ENCODE data around the gene SLC22A2. TPM values are rescaled to one million over a fixed set of nuclear protein-coding genes. Genes with fewer than 3 reads are reported as not detected.
A peak's percentile ranks its signal among the peaks of the same experiment; 100 is the strongest.

SLC22A2 gene
- total and polyA plus RNA-seq, 2 of the 13 experiments (the other 11 are each of a cell fraction or from before 2014, with no cell fraction given): not detected

DNA sequence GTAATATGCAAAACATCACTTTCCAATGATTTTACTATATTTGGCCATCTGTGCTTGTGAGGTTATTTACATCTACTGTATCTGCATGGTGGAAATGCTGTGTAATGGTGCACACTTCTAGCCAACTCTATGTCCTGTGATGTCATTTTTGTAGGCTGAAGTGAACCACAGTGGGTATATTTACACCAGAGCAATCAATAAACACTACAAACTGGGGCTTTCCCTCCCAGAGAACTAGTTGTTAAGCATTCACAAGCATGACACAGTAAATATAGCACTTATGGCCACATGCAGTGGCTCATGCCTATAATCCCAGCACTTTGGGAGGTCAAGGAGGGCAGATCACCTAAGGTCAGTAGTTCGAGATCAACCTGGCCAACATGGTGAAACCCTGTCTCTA is 4.9 kb downstream of the SLC22A2 start (continued):
- TF ChIP-seq DNMT1 (CRISPR knock-in tag; IDR thresholded peaks at IDR 0.05) (no peak), NFE2 (CRISPR knock-in tag; IDR thresholded peaks at IDR 0.05) (no peak), GZF1 (CRISPR knock-in tag; IDR thresholded peaks at IDR 0.05) (no peak), FOXC1 (CRISPR knock-in tag; IDR thresholded peaks at IDR 0.05; ENCODE audit: borderline replicate concordance) (no peak), ZBTB3 (CRISPR knock-in tag; IDR thresholded peaks at IDR 0.05; ENCODE audit: borderline replicate concordance, low read depth) (no peak), KAT2B (IDR thresholded peaks at IDR 0.05; ENCODE audit: borderline replicate concordance, low read depth, low read length) (0 out of 2 replicates have a peak, but pooled peaks have one; percentile 28), KDM2A (CRISPR knock-in tag; IDR thresholded peaks at IDR 0.05; ENCODE audit: borderline replicate concordance, low read depth) (no peak)
- TF ChIP-seq, protein P1, sequence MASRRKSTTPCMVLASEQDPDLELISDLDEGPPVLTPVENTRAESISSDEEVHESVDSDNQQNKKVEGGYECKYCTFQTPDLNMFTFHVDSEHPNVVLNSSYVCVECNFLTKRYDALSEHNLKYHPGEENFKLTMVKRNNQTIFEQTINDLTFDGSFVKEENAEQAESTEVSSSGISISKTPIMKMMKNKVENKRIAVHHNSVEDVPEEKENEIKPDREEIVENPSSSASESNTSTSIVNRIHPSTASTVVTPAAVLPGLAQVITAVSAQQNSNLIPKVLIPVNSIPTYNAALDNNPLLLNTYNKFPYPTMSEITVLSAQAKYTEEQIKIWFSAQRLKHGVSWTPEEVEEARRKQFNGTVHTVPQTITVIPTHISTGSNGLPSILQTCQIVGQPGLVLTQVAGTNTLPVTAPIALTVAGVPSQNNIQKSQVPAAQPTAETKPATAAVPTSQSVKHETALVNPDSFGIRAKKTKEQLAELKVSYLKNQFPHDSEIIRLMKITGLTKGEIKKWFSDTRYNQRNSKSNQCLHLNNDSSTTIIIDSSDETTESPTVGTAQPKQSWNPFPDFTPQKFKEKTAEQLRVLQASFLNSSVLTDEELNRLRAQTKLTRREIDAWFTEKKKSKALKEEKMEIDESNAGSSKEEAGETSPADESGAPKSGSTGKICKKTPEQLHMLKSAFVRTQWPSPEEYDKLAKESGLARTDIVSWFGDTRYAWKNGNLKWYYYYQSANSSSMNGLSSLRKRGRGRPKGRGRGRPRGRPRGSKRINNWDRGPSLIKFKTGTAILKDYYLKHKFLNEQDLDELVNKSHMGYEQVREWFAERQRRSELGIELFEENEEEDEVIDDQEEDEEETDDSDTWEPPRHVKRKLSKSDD (CRISPR knock-in tag; IDR thresholded peaks at IDR 0.05; ENCODE audit: low read depth): no peak
- TF ChIP-seq, protein P2, sequence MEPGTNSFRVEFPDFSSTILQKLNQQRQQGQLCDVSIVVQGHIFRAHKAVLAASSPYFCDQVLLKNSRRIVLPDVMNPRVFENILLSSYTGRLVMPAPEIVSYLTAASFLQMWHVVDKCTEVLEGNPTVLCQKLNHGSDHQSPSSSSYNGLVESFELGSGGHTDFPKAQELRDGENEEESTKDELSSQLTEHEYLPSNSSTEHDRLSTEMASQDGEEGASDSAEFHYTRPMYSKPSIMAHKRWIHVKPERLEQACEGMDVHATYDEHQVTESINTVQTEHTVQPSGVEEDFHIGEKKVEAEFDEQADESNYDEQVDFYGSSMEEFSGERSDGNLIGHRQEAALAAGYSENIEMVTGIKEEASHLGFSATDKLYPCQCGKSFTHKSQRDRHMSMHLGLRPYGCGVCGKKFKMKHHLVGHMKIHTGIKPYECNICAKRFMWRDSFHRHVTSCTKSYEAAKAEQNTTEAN (CRISPR knock-in tag; conservative IDR thresholded peaks at IDR 0.05): no peak
- TF ChIP-seq, protein P3, sequence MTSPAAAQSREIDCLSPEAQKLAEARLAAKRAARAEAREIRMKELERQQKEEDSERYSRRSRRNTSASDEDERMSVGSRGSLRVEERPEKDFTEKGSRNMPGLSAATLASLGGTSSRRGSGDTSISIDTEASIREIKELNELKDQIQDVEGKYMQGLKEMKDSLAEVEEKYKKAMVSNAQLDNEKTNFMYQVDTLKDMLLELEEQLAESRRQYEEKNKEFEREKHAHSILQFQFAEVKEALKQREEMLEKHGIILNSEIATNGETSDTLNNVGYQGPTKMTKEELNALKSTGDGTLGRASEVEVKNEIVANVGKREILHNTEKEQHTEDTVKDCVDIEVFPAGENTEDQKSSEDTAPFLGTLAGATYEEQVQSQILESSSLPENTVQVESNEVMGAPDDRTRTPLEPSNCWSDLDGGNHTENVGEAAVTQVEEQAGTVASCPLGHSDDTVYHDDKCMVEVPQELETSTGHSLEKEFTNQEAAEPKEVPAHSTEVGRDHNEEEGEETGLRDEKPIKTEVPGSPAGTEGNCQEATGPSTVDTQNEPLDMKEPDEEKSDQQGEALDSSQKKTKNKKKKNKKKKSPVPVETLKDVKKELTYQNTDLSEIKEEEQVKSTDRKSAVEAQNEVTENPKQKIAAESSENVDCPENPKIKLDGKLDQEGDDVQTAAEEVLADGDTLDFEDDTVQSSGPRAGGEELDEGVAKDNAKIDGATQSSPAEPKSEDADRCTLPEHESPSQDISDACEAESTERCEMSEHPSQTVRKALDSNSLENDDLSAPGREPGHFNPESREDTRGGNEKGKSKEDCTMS (CRISPR knock-in tag; conservative IDR thresholded peaks at IDR 0.05): no peak
- TF ChIP-seq, protein P4, sequence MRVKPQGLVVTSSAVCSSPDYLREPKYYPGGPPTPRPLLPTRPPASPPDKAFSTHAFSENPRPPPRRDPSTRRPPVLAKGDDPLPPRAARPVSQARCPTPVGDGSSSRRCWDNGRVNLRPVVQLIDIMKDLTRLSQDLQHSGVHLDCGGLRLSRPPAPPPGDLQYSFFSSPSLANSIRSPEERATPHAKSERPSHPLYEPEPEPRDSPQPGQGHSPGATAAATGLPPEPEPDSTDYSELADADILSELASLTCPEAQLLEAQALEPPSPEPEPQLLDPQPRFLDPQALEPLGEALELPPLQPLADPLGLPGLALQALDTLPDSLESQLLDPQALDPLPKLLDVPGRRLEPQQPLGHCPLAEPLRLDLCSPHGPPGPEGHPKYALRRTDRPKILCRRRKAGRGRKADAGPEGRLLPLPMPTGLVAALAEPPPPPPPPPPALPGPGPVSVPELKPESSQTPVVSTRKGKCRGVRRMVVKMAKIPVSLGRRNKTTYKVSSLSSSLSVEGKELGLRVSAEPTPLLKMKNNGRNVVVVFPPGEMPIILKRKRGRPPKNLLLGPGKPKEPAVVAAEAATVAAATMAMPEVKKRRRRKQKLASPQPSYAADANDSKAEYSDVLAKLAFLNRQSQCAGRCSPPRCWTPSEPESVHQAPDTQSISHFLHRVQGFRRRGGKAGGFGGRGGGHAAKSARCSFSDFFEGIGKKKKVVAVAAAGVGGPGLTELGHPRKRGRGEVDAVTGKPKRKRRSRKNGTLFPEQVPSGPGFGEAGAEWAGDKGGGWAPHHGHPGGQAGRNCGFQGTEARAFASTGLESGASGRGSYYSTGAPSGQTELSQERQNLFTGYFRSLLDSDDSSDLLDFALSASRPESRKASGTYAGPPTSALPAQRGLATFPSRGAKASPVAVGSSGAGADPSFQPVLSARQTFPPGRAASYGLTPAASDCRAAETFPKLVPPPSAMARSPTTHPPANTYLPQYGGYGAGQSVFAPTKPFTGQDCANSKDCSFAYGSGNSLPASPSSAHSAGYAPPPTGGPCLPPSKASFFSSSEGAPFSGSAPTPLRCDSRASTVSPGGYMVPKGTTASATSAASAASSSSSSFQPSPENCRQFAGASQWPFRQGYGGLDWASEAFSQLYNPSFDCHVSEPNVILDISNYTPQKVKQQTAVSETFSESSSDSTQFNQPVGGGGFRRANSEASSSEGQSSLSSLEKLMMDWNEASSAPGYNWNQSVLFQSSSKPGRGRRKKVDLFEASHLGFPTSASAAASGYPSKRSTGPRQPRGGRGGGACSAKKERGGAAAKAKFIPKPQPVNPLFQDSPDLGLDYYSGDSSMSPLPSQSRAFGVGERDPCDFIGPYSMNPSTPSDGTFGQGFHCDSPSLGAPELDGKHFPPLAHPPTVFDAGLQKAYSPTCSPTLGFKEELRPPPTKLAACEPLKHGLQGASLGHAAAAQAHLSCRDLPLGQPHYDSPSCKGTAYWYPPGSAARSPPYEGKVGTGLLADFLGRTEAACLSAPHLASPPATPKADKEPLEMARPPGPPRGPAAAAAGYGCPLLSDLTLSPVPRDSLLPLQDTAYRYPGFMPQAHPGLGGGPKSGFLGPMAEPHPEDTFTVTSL (CRISPR knock-in tag; IDR thresholded peaks at IDR 0.05; ENCODE audit: borderline replicate concordance): no peak
- TF ChIP-seq, protein P5, sequence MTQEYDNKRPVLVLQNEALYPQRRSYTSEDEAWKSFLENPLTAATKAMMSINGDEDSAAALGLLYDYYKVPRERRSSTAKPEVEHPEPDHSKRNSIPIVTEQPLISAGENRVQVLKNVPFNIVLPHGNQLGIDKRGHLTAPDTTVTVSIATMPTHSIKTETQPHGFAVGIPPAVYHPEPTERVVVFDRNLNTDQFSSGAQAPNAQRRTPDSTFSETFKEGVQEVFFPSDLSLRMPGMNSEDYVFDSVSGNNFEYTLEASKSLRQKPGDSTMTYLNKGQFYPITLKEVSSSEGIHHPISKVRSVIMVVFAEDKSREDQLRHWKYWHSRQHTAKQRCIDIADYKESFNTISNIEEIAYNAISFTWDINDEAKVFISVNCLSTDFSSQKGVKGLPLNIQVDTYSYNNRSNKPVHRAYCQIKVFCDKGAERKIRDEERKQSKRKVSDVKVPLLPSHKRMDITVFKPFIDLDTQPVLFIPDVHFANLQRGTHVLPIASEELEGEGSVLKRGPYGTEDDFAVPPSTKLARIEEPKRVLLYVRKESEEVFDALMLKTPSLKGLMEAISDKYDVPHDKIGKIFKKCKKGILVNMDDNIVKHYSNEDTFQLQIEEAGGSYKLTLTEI (CRISPR knock-in tag; conservative IDR thresholded peaks at IDR 0.05): no peak
- TF ChIP-seq, protein P6, sequence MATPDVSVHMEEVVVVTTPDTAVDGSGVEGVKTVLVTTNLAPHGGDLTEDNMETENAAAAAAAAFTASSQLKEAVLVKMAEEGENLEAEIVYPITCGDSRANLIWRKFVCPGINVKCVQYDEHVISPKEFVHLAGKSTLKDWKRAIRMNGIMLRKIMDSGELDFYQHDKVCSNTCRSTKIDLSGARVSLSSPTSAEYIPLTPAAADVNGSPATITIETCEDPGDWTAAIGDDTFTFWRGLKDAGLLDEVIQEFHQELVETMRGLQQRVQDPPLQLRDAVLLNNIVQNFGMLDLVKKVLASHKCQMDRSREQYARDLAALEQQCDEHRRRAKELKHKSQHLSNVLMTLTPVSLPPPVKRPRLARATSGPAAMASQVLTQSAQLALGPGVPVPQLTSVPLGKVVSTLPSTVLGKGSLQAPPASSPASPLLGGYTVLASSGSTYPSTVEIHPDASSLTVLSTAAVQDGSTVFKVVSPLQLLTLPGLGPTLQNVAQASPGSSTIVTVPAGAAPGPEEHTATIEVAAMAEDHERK (CRISPR knock-in tag; IDR thresholded peaks at IDR 0.05; ENCODE audit: low read depth): no peak

Data from HepG2 (cell line).